HG02642 (cell line): Measurements from ENCODE around the gene GSTT2.
"Not testable (repeated sequence)": the region's sequence is repeated elsewhere in the genome, so short reads cannot be mapped to it uniquely, and the experiment has no call there.

Source experiments
- ATAC-seq: cut with Tn5 transposase; IDR thresholded peaks from one replicate; pipeline ENCODE4 v1.9.1; 2021; ENCODE audit warnings: mild to moderate bottlenecking; ENCODE audit not compliant: unreplicated experiment, poor library complexity

Gene GSTT2

GRCh38 chr22:23971927-23972326, 8.0 kb upstream of the GSTT2 start:
- not testable (repeated sequence) for ATAC-seq

GRCh38 chr22:23974345-23974744, 5.6 kb upstream of the GSTT2 start, which contains the start of gene DDT:
Gene DDT, minus strand, starts transcription at chr22:23974441. Its CDS starts 27 bp downstream, at chr22:23974414.
- peak; percentile 95 for ATAC-seq

- ATAC-seq, result peak; percentile 29
Measured at GRCh38 chr22:23974836-23975352, 5.0 kb upstream of the GSTT2 start.

- ATAC-seq, result not testable (repeated sequence)
Measured at GRCh38 chr22:23977304-23977703, 2.6 kb upstream of the GSTT2 start.

- ATAC-seq, result not testable (repeated sequence)
Measured at GRCh38 chr22:23980567-23980966, 633 bp downstream of the GSTT2 start.

- ATAC-seq, result no peak
Measured at GRCh38 chr22:23984430-23984829, 4.5 kb downstream of the GSTT2 start.

GRCh38 chr22:23986089-23986488, 6.2 kb downstream of the GSTT2 start:
- ATAC-seq, result not testable (repeated sequence)

- ATAC-seq, result not testable (repeated sequence)
Measured at GRCh38 chr22:23986538-23987178, 6.7 kb downstream of the GSTT2 start.

GRCh38 chr22:23989583-23990244, 9.8 kb downstream of the GSTT2 start:
- ATAC-seq, result not testable (repeated sequence)

GRCh38 chr22:23993080-23993479, 13.1 kb downstream of the GSTT2 start:
- ATAC-seq, result not testable (repeated sequence)

- not testable (repeated sequence) for ATAC-seq
Measured at GRCh38 chr22:23993581-23994177, 13.7 kb downstream of the GSTT2 start.

GRCh38 chr22:23997092-23997491, 17.2 kb downstream of the GSTT2 start:
- ATAC-seq, result no peak

GRCh38 chr22:23999779-24000178, 19.8 kb downstream of the GSTT2 start:
- ATAC-seq, result not testable (repeated sequence)

- no peak for ATAC-seq
Measured at GRCh38 chr22:24001314-24001713, 21.4 kb downstream of the GSTT2 start.

GRCh38 chr22:24002272-24002671, 22.3 kb downstream of the GSTT2 start:
- ATAC-seq, result no peak

- ATAC-seq, result no peak
Measured at GRCh38 chr22:24002851-24003250, 22.9 kb downstream of the GSTT2 start.

GRCh38 chr22:24003887-24004286, 24.0 kb downstream of the GSTT2 start:
- no peak for ATAC-seq

- no peak for ATAC-seq
Measured at GRCh38 chr22:24005201-24005600, 25.3 kb downstream of the GSTT2 start, which contains the start of gene GSTT4. Gene GSTT4, minus strand, starts transcription at chr22:24005453. Its CDS starts 97 bp downstream, at chr22:24005356.

- no peak for ATAC-seq
Measured at GRCh38 chr22:24006207-24006913, 26.4 kb downstream of the GSTT2 start.

- no peak for ATAC-seq
Measured at GRCh38 chr22:24006914-24007214, 26.9 kb downstream of the GSTT2 start.
